PFSK-1 (cell line): ENCODE results near the gene PTPRM.

Experiments used
- FOXP2 ChIP-seq: optimal IDR thresholded peaks from 2 replicates; pipeline ENCODE3; 2011; ENCODE audit warnings: borderline replicate concordance, control low read depth, inconsistent platforms; ENCODE audit not compliant: insufficient read depth; ENCODE audit errors: extremely low read length, extremely low read depth
- POLR2AphosphoS5 ChIP-seq: IDR thresholded peaks from 2 replicates; pipeline ENCODE4 v1.6.1; 2012; ENCODE audit warnings: low read depth, mild to moderate bottlenecking, control low read depth, low read length, moderate library complexity
- TF ChIP-seq, protein P1 (sequence below), 2 experiments: IDR thresholded peaks; 2 replicates each; pipeline versions ENCODE4 v1.6.1 to v1.8.0; 2011 to 2012; ENCODE audit warnings: low read depth in 2 of 2, low read length in 2 of 2, control low read depth in 1 of 2, inconsistent platforms in 1 of 2, mild to moderate bottlenecking in 1 of 2, moderate library complexity in 1 of 2; ENCODE audit not compliant: insufficient read depth in 1 of 2

GRCh38 chr18:7749008-7749405, 181.9 kb downstream of the PTPRM start:
- TF ChIP-seq FOXP2 (no peak), POLR2AphosphoS5 (no peak)
- TF ChIP-seq, protein P1, sequence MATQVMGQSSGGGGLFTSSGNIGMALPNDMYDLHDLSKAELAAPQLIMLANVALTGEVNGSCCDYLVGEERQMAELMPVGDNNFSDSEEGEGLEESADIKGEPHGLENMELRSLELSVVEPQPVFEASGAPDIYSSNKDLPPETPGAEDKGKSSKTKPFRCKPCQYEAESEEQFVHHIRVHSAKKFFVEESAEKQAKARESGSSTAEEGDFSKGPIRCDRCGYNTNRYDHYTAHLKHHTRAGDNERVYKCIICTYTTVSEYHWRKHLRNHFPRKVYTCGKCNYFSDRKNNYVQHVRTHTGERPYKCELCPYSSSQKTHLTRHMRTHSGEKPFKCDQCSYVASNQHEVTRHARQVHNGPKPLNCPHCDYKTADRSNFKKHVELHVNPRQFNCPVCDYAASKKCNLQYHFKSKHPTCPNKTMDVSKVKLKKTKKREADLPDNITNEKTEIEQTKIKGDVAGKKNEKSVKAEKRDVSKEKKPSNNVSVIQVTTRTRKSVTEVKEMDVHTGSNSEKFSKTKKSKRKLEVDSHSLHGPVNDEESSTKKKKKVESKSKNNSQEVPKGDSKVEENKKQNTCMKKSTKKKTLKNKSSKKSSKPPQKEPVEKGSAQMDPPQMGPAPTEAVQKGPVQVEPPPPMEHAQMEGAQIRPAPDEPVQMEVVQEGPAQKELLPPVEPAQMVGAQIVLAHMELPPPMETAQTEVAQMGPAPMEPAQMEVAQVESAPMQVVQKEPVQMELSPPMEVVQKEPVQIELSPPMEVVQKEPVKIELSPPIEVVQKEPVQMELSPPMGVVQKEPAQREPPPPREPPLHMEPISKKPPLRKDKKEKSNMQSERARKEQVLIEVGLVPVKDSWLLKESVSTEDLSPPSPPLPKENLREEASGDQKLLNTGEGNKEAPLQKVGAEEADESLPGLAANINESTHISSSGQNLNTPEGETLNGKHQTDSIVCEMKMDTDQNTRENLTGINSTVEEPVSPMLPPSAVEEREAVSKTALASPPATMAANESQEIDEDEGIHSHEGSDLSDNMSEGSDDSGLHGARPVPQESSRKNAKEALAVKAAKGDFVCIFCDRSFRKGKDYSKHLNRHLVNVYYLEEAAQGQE (IDR thresholded peaks at IDR 0.05; ENCODE audit: insufficient read depth in 1 of 2, low read depth in 2 of 2, low read length in 2 of 2): no peak
